ENCODE data around the gene SLC38A6.

Gene SLC38A6

GRCh38 chr14:61037215-61037614, 56.2 kb downstream of the SLC38A6 start:
- H3K9me3 ChIP-seq (ENCODE audit: insufficient read depth, low read length), result no peaks in the 10 kb centered on the region
- H3K27me3 ChIP-seq (ENCODE audit: low read depth, low read length), result no peaks in the 10 kb centered on the region
- no peak overlapping the region for H3K4me3 ChIP-seq (ENCODE audit: low read length)
- no peak overlapping the region for H3K4me2 ChIP-seq (ENCODE audit: low read length)
- no peaks in the 10 kb centered on the region for H3K79me2 ChIP-seq (ENCODE audit: low read length)
- H3K9ac ChIP-seq (ENCODE audit: low read length), result no peak overlapping the region
- no peaks in the 10 kb centered on the region for H3K36me3 ChIP-seq (replicated peaks; ENCODE audit: low read depth, low read length)
- no peak overlapping the region for H3K27ac ChIP-seq (ENCODE audit: low read length)
- TF ChIP-seq EZH2phosphoT487 (IDR thresholded peaks at IDR 0.05; ENCODE audit: low read depth) (no peak), CTCF (IDR thresholded peaks at IDR 0.05; ENCODE audit: low read depth, low read length) (no peak)
- H4K20me1 ChIP-seq (ENCODE audit: insufficient read depth, low read length), result no peaks in the 10 kb centered on the region
- no peak overlapping the region for H2AFZ ChIP-seq (ENCODE audit: low read depth, low read length)
- peaks cover 17% of the 10 kb centered on the region for H3K4me1 ChIP-seq (ENCODE audit: low read length)

- no peak overlapping the region for H3K9ac ChIP-seq (ENCODE audit: low read length)
- H2AFZ ChIP-seq (ENCODE audit: low read depth, low read length), result no peak overlapping the region
- H3K27me3 ChIP-seq (ENCODE audit: low read depth, low read length), result no peaks in the 10 kb centered on the region
- H3K4me3 ChIP-seq (ENCODE audit: low read length), result no peak overlapping the region
- no peaks in the 10 kb centered on the region for H4K20me1 ChIP-seq (ENCODE audit: insufficient read depth, low read length)
- no peaks in the 10 kb centered on the region for H3K79me2 ChIP-seq (ENCODE audit: low read length)
- no peaks in the 10 kb centered on the region for H3K9me3 ChIP-seq (ENCODE audit: insufficient read depth, low read length)
- TF ChIP-seq EZH2phosphoT487 (IDR thresholded peaks at IDR 0.05; ENCODE audit: low read depth) (no peak), CTCF (IDR thresholded peaks at IDR 0.05; ENCODE audit: low read depth, low read length) (no peak)
- H3K4me2 ChIP-seq (ENCODE audit: low read length), result no peak overlapping the region
- no peak overlapping the region for H3K27ac ChIP-seq (ENCODE audit: low read length)
- no peaks in the 10 kb centered on the region for H3K36me3 ChIP-seq (replicated peaks; ENCODE audit: low read depth, low read length)
- peaks cover 3% of the 10 kb centered on the region; the same call in 1 of the 2 replicates for H3K4me1 ChIP-seq (ENCODE audit: low read length)
Observed at GRCh38 chr14:61041704-61042103, 60.7 kb downstream of the SLC38A6 start.

GRCh38 chr14:61042220-61042619, 61.2 kb downstream of the SLC38A6 start:
- Histone ChIP-seq H3K4me3 (ENCODE audit: low read length) (no peak overlapping the region), H4K20me1 (ENCODE audit: insufficient read depth, low read length) (no peaks in the 10 kb centered on the region), H3K9me3 (ENCODE audit: insufficient read depth, low read length) (no peaks in the 10 kb centered on the region), H3K4me2 (ENCODE audit: low read length) (no peak overlapping the region), H3K79me2 (ENCODE audit: low read length) (no peaks in the 10 kb centered on the region), H3K36me3 (replicated peaks; ENCODE audit: low read depth, low read length) (no peaks in the 10 kb centered on the region), H2AFZ (ENCODE audit: low read depth, low read length) (no peak overlapping the region), H3K9ac (ENCODE audit: low read length) (no peak overlapping the region), H3K27ac (ENCODE audit: low read length) (no peak overlapping the region), H3K4me1 (ENCODE audit: low read length) (peaks cover 3% of the 10 kb centered on the region; the same call in 1 of the 2 replicates), H3K27me3 (ENCODE audit: low read depth, low read length) (no peaks in the 10 kb centered on the region)
- no peak for TF ChIP-seq CTCF (IDR thresholded peaks at IDR 0.05; ENCODE audit: low read depth, low read length)
- TF ChIP-seq EZH2phosphoT487 (IDR thresholded peaks at IDR 0.05; ENCODE audit: low read depth), result no peak

- H3K9me3 ChIP-seq (ENCODE audit: insufficient read depth, low read length), result no peaks in the 10 kb centered on the region
- no peaks in the 10 kb centered on the region for H3K36me3 ChIP-seq (replicated peaks; ENCODE audit: low read depth, low read length)
- H3K27ac ChIP-seq (ENCODE audit: low read length), result no peak overlapping the region
- H3K4me2 ChIP-seq (ENCODE audit: low read length), result no peak overlapping the region
- no peak for TF ChIP-seq EZH2phosphoT487 (IDR thresholded peaks at IDR 0.05; ENCODE audit: low read depth)
- H4K20me1 ChIP-seq (ENCODE audit: insufficient read depth, low read length), result no peaks in the 10 kb centered on the region
- H3K4me3 ChIP-seq (ENCODE audit: low read length), result no peak overlapping the region
- H2AFZ ChIP-seq (ENCODE audit: low read depth, low read length), result no peak overlapping the region
- H3K27me3 ChIP-seq (ENCODE audit: low read depth, low read length), result no peaks in the 10 kb centered on the region
- H3K4me1 ChIP-seq (ENCODE audit: low read length), result peaks cover 3% of the 10 kb centered on the region; the same call in 1 of the 2 replicates
- H3K9ac ChIP-seq (ENCODE audit: low read length), result no peak overlapping the region
- H3K79me2 ChIP-seq (ENCODE audit: low read length), result no peaks in the 10 kb centered on the region
Observed at GRCh38 chr14:61043506-61043905, 62.5 kb downstream of the SLC38A6 start.

GRCh38 chr14:61047021-61047420, 66.0 kb downstream of the SLC38A6 start:
- H3K4me3 ChIP-seq (ENCODE audit: low read length), result no peak overlapping the region
- H3K27ac ChIP-seq (ENCODE audit: low read length), result no peak overlapping the region
- H2AFZ ChIP-seq (ENCODE audit: low read depth, low read length), result no peak overlapping the region
- H3K9me3 ChIP-seq (ENCODE audit: insufficient read depth, low read length), result no peaks in the 10 kb centered on the region
- H3K27me3 ChIP-seq (ENCODE audit: low read depth, low read length), result no peaks in the 10 kb centered on the region
- no peaks in the 10 kb centered on the region for H3K4me1 ChIP-seq (ENCODE audit: low read length)
- no peak overlapping the region for H3K4me2 ChIP-seq (ENCODE audit: low read length)
- no peaks in the 10 kb centered on the region for H3K36me3 ChIP-seq (replicated peaks; ENCODE audit: low read depth, low read length)
- TF ChIP-seq CTCF (IDR thresholded peaks at IDR 0.05; ENCODE audit: low read depth, low read length) (no peak), EZH2phosphoT487 (IDR thresholded peaks at IDR 0.05; ENCODE audit: low read depth) (no peak)
- no peak overlapping the region for H3K9ac ChIP-seq (ENCODE audit: low read length)
- no peaks in the 10 kb centered on the region for H4K20me1 ChIP-seq (ENCODE audit: insufficient read depth, low read length)
- no peaks in the 10 kb centered on the region for H3K79me2 ChIP-seq (ENCODE audit: low read length)
